ENCODE data around the gene CAMTA2. TPM values are rescaled to one million over a fixed set of nuclear protein-coding genes. Genes with fewer than 3 reads are reported as not detected.
A peak's percentile ranks its signal among the peaks of the same experiment; 100 is the strongest.

CAMTA2 gene
- total RNA-seq, 1 experiment from 2014 or later = 9.2 TPM

DNA sequence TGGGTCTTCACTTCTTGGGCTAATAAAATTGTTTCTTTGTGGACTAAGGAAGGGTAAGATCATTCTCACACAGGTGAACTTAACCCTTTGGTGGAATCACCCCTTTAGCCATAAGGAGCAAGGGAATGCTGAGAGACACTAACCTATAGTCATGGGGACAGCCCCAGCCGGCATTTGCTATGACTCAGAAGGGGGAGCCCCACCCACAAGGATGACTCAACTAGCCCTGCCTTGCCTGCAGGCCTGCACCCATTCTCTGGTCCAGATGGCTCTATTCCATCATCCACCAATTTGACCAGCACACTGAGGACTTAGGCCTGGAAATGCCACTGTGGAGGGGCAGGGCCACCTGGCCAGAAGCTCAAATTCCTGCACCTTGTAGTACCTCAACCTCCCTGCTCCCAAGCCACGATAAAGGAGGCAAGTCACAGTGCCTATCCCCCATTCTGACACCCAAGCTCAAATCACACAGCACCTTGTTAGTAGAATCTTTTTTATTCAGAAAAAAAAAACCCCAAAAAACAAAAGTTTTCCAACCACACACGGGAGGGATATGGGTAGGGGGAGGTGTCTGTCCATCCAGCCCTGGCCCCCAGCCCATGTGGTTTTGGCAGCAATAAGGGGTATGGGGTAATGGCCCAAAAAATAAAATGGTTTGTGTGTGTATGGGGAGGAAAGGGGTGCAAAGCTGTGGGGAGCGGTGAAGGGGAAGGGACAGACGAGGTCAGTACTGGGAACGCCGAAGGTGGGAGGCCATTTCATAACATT is 42.1 kb downstream of the CAMTA2 start:
- ATAC-seq = peak; percentile 5
- ChIA-PET POLR2A (interaction anchor here (0.6 to 3.5 kb wide), 7 partner anchors 13 to 151 kb away, joined by 3 to 45 read pairs (median 4); partner anchors contain the start of gene SPAG7), CTCF (interaction anchor here (1.5 kb wide), 1 partner anchor 36 kb away, joined by 4 read pairs; no protein-coding TSS in a partner anchor)
- H3K27ac Mint-ChIP-seq = peak overlapping the region; percentile 90
- H3K4me3 Mint-ChIP-seq = peak overlapping the region; percentile 91
- no peak for DNase-seq (ENCODE audit: low spot score)
- peaks cover 43% of the 10 kb centered on the region for H3K36me3 Mint-ChIP-seq
- H3K4me1 Mint-ChIP-seq = peaks cover 34% of the 10 kb centered on the region
- H3K9me3 Mint-ChIP-seq = no peaks in the 10 kb centered on the region
- TF ChIP-seq, protein P1, sequence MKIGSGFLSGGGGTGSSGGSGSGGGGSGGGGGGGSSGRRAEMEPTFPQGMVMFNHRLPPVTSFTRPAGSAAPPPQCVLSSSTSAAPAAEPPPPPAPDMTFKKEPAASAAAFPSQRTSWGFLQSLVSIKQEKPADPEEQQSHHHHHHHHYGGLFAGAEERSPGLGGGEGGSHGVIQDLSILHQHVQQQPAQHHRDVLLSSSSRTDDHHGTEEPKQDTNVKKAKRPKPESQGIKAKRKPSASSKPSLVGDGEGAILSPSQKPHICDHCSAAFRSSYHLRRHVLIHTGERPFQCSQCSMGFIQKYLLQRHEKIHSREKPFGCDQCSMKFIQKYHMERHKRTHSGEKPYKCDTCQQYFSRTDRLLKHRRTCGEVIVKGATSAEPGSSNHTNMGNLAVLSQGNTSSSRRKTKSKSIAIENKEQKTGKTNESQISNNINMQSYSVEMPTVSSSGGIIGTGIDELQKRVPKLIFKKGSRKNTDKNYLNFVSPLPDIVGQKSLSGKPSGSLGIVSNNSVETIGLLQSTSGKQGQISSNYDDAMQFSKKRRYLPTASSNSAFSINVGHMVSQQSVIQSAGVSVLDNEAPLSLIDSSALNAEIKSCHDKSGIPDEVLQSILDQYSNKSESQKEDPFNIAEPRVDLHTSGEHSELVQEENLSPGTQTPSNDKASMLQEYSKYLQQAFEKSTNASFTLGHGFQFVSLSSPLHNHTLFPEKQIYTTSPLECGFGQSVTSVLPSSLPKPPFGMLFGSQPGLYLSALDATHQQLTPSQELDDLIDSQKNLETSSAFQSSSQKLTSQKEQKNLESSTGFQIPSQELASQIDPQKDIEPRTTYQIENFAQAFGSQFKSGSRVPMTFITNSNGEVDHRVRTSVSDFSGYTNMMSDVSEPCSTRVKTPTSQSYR (CRISPR knock-in tag; IDR thresholded peaks at IDR 0.05) = 0 out of 2 replicates have a peak, but pooled peaks have one; percentile 32
- TF ChIP-seq ZNF671 (CRISPR knock-in tag; IDR thresholded peaks at IDR 0.05) = 0 out of 2 replicates have a peak, but pooled peaks have one; percentile 49
- TF ChIP-seq ZNF232 (CRISPR knock-in tag; IDR thresholded peaks at IDR 0.05) = 0 out of 2 replicates have a peak, but pooled peaks have one; percentile 11
- TF ChIP-seq, protein P2, sequence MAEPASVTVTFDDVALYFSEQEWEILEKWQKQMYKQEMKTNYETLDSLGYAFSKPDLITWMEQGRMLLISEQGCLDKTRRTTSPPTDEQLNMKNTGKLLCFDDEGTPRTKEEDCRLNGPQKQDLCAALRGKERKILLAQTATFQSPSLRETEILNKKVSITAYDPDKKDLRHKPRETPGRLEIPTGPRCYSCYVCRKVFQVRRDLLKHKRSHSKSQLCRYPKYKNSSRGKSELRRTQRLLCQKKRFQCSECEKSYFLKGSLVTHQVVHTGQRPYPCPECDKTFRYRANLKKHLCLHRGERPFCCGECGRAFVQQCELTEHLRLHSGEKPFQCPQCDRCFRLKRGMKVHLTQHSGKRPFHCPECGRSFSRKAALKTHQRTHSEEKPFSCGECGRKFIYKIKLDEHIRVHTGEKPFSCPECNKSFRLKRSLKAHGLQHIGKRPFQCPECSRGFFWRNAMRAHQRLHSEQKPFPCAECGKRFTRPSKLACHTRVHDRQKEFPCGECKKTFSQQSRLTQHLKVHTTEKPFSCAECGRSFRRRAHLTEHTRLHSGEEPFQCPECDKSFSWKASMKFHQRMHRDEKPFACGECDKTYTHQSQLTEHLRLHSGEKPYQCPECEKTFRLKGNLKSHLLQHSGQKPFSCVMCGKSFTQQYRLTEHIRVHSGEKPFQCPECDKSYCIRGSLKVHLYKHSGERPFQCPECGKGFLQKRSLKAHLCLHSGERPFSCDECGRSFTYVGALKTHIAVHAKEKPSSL (CRISPR knock-in tag; conservative IDR thresholded peaks at IDR 0.05) = 0 out of 2 replicates have a peak, but pooled peaks have one; percentile 9
- no peak for TF ChIP-seq NR3C1 (CRISPR knock-in tag; conservative IDR thresholded peaks at IDR 0.05; ENCODE audit: low read depth)
- TF ChIP-seq MXD4 (CRISPR knock-in tag; IDR thresholded peaks at IDR 0.05; ENCODE audit: borderline replicate concordance) = no peak
- TF ChIP-seq ZBTB21 (CRISPR knock-in tag; IDR thresholded peaks at IDR 0.05; ENCODE audit: borderline replicate concordance) = 0 out of 2 replicates have a peak, but pooled peaks have one; percentile 15
- H3K27me3 Mint-ChIP-seq (ENCODE audit: low read depth) = no peaks in the 10 kb centered on the region

DNA sequence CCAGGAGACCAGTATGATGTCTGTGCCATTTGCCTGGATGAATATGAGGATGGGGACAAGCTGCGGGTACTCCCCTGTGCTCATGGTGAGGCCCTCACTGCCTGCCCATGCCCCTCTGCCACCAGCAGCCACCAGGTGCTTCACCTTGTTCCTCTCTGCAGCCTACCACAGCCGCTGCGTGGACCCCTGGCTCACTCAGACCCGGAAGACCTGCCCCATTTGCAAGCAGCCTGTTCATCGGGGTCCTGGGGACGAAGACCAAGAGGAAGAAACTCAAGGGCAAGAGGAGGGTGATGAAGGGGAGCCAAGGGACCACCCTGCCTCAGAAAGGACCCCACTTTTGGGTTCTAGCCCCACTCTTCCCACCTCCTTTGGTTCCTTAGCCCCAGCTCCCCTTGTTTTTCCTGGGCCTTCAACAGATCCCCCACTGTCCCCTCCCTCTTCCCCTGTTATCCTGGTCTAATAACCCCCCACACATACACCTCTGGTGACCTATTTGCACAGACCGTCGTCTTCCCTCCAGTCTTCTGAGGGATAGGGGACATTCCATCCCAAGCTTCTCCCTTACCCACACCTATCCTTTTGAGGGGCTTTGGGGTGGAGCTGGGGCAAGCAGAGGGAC is 42.8 kb downstream of the CAMTA2 start:
- H3K27ac Mint-ChIP-seq = peak overlapping the region; percentile 90
- peaks cover 43% of the 10 kb centered on the region for H3K36me3 Mint-ChIP-seq
- ChIA-PET POLR2A (interaction anchor here (0.6 to 1.5 kb wide), 3 partner anchors 14 to 25 kb away, joined by 4 read pairs; partner anchors contain the start of gene SPAG7), CTCF (interaction anchor here (1.5 kb wide), 1 partner anchor 36 kb away, joined by 4 read pairs; no protein-coding TSS in a partner anchor)
- no peak for DNase-seq (ENCODE audit: low spot score)
- H3K9me3 Mint-ChIP-seq = no peaks in the 10 kb centered on the region
- H3K4me3 Mint-ChIP-seq = no peak overlapping the region
- no peaks in the 10 kb centered on the region for H3K27me3 Mint-ChIP-seq (ENCODE audit: low read depth)
- peaks cover 34% of the 10 kb centered on the region for H3K4me1 Mint-ChIP-seq
- ATAC-seq = no peak
- TF ChIP-seq ZNF121 (CRISPR knock-in tag; IDR thresholded peaks at IDR 0.05) (no peak), TCF7 (CRISPR knock-in tag; IDR thresholded peaks at IDR 0.05; ENCODE audit: low read depth) (no peak), SP1 (CRISPR knock-in tag; conservative IDR thresholded peaks at IDR 0.05) (no peak), ELF4 (CRISPR knock-in tag; IDR thresholded peaks at IDR 0.05; ENCODE audit: low read depth) (no peak), NFYB (CRISPR knock-in tag; conservative IDR thresholded peaks at IDR 0.05; ENCODE audit: low read depth) (no peak), PRRX2 (CRISPR knock-in tag; IDR thresholded peaks at IDR 0.05) (peak; percentile 47), ZNF263 (CRISPR knock-in tag; IDR thresholded peaks at IDR 0.05; ENCODE audit: low read depth) (no peak), RORB (CRISPR knock-in tag; IDR thresholded peaks at IDR 0.05) (no peak), NFE2L1 (CRISPR knock-in tag; IDR thresholded peaks at IDR 0.05) (no peak), FOXP1 (CRISPR knock-in tag; IDR thresholded peaks at IDR 0.05; ENCODE audit: borderline replicate concordance) (no peak), GTF2I (CRISPR knock-in tag; conservative IDR thresholded peaks at IDR 0.05) (no peak), NR3C1 (CRISPR knock-in tag; conservative IDR thresholded peaks at IDR 0.05; ENCODE audit: low read depth) (no peak)
- TF ChIP-seq, protein P3, sequence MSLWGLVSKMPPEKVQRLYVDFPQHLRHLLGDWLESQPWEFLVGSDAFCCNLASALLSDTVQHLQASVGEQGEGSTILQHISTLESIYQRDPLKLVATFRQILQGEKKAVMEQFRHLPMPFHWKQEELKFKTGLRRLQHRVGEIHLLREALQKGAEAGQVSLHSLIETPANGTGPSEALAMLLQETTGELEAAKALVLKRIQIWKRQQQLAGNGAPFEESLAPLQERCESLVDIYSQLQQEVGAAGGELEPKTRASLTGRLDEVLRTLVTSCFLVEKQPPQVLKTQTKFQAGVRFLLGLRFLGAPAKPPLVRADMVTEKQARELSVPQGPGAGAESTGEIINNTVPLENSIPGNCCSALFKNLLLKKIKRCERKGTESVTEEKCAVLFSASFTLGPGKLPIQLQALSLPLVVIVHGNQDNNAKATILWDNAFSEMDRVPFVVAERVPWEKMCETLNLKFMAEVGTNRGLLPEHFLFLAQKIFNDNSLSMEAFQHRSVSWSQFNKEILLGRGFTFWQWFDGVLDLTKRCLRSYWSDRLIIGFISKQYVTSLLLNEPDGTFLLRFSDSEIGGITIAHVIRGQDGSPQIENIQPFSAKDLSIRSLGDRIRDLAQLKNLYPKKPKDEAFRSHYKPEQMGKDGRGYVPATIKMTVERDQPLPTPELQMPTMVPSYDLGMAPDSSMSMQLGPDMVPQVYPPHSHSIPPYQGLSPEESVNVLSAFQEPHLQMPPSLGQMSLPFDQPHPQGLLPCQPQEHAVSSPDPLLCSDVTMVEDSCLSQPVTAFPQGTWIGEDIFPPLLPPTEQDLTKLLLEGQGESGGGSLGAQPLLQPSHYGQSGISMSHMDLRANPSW (CRISPR knock-in tag; conservative IDR thresholded peaks at IDR 0.05; ENCODE audit: low read depth) = no peak
- TF ChIP-seq, protein P4, sequence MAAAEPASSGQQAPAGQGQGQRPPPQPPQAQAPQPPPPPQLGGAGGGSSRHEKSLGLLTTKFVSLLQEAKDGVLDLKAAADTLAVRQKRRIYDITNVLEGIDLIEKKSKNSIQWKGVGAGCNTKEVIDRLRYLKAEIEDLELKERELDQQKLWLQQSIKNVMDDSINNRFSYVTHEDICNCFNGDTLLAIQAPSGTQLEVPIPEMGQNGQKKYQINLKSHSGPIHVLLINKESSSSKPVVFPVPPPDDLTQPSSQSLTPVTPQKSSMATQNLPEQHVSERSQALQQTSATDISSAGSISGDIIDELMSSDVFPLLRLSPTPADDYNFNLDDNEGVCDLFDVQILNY (CRISPR knock-in tag; IDR thresholded peaks at IDR 0.05) = no peak
- TF ChIP-seq, protein P5, sequence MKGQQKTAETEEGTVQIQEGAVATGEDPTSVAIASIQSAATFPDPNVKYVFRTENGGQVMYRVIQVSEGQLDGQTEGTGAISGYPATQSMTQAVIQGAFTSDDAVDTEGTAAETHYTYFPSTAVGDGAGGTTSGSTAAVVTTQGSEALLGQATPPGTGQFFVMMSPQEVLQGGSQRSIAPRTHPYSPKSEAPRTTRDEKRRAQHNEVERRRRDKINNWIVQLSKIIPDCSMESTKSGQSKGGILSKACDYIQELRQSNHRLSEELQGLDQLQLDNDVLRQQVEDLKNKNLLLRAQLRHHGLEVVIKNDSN (CRISPR knock-in tag; IDR thresholded peaks at IDR 0.05) = no peak
